ENCODE data around the gene SLC38A8. TPM values are rescaled to one million over a fixed set of nuclear protein-coding genes. Genes with fewer than 3 reads are reported as not detected.

Gene SLC38A8
- total RNA-seq, 4 donors from 2014 or later, result not detected

- Histone ChIP-seq H3K27me3 (no peaks in the 10 kb centered on the region), H3K36me3 (peaks cover 53 to 60% of the 10 kb centered on the region in 2 donors), H3K4me1 (no peaks in the 10 kb centered on the region), H3K9me3 (no peaks in the 10 kb centered on the region), H3K27ac (no peak overlapping the region), H3K4me3 (replicated peaks in 1 of 3) (no peak overlapping the region)
- TF ChIP-seq POLR2A (IDR thresholded peaks at IDR 0.05), result no peak
- TF ChIP-seq CTCF (IDR thresholded peaks at IDR 0.05), result no peak
- intact Hi-C loops (cut with DNase I), result loop anchor here (5.0 to 10.0 kb wide), 2 partner anchors 95 to 397 kb away; no protein-coding TSS in a partner anchor
- 88 to 92% methylated on average over 11 of the region's 11 CpGs for WGBS, 2 donors
- no peak for DNase-seq
Observed at GRCh38 chr16:84087466-84088151, 45.0 kb upstream of the SLC38A8 start.

GRCh38 chr16:84087001-84087400 lies 44.4 kb upstream of the SLC38A8 start:
- Histone ChIP-seq H3K9me3 (no peaks in the 10 kb centered on the region), H3K27me3 (no peaks in the 10 kb centered on the region), H3K36me3 (peaks cover 47 to 60% of the 10 kb centered on the region in 2 donors), H3K4me3 (replicated peaks in 1 of 3) (no peak overlapping the region), H3K4me1 (no peaks in the 10 kb centered on the region), H3K27ac (no peak overlapping the region)
- WGBS, 2 donors, result 89 to 94% methylated on average over 7 to 12 of the region's 12 CpGs
- intact Hi-C loops (cut with DNase I), result loop anchor here (5.0 to 10.0 kb wide), 2 partner anchors 95 to 398 kb away; no protein-coding TSS in a partner anchor
- no peak for DNase-seq
- TF ChIP-seq POLR2A (IDR thresholded peaks at IDR 0.05) (no peak), CTCF (IDR thresholded peaks at IDR 0.05) (no peak)

GRCh38 chr16:84086341-84086740 lies 43.7 kb upstream of the SLC38A8 start:
- intact Hi-C loops (cut with DNase I), result loop anchor here (5.0 to 10.0 kb wide), 2 partner anchors 96 to 398 kb away; no protein-coding TSS in a partner anchor
- H3K4me1 ChIP-seq, result no peaks in the 10 kb centered on the region
- H3K27ac ChIP-seq, result no peak overlapping the region
- no peak for DNase-seq
- no peaks in the 10 kb centered on the region for H3K9me3 ChIP-seq
- H3K27me3 ChIP-seq, result no peaks in the 10 kb centered on the region
- no peak for TF ChIP-seq POLR2A (IDR thresholded peaks at IDR 0.05)
- H3K36me3 ChIP-seq, result peaks cover 46 to 58% of the 10 kb centered on the region in 2 donors
- WGBS, 2 donors, result 82 to 86% methylated on average over 9 to 11 of the region's 11 CpGs
- no peak overlapping the region for H3K4me3 ChIP-seq (replicated peaks in 1 of 3)

- TF ChIP-seq POLR2A (IDR thresholded peaks at IDR 0.05) (no peak), CTCF (IDR thresholded peaks at IDR 0.05) (no peak)
- Histone ChIP-seq H3K27me3 (no peaks in the 10 kb centered on the region), H3K36me3 (peaks cover 46 to 56% of the 10 kb centered on the region in 2 donors), H3K27ac (no peak overlapping the region), H3K4me3 (replicated peaks in 1 of 3) (no peak overlapping the region), H3K9me3 (no peaks in the 10 kb centered on the region), H3K4me1 (no peaks in the 10 kb centered on the region)
- intact Hi-C loops (cut with DNase I), result loop anchor here (5.0 to 10.0 kb wide), 2 partner anchors 97 to 399 kb away; no protein-coding TSS in a partner anchor
- WGBS, 2 donors, result 63 to 68% methylated on average over 6 of the region's 6 CpGs
- DNase-seq, result no peak
Observed at GRCh38 chr16:84085773-84086172, 43.2 kb upstream of the SLC38A8 start.

- WGBS, 2 donors, result 87 to 89% methylated on average over 8 of the region's 8 CpGs
- Histone ChIP-seq H3K27ac (no peak overlapping the region), H3K9me3 (no peaks in the 10 kb centered on the region), H3K36me3 (peaks cover 45 to 56% of the 10 kb centered on the region in 2 donors), H3K27me3 (no peaks in the 10 kb centered on the region), H3K4me3 (replicated peaks in 1 of 3) (no peak overlapping the region), H3K4me1 (no peaks in the 10 kb centered on the region)
- no peak for DNase-seq
- intact Hi-C loops (cut with DNase I), result loop anchor here (5.0 to 10.0 kb wide), 2 partner anchors 97 to 400 kb away; no protein-coding TSS in a partner anchor
- TF ChIP-seq CTCF (IDR thresholded peaks at IDR 0.05) (no peak), POLR2A (IDR thresholded peaks at IDR 0.05) (no peak)
Observed at GRCh38 chr16:84085271-84085667, 42.7 kb upstream of the SLC38A8 start.

Measured in thyroid gland (tissue), 4 donors.